Measurements from ENCODE around the gene ZNF275.

The ZNF275 gene

DNA sequence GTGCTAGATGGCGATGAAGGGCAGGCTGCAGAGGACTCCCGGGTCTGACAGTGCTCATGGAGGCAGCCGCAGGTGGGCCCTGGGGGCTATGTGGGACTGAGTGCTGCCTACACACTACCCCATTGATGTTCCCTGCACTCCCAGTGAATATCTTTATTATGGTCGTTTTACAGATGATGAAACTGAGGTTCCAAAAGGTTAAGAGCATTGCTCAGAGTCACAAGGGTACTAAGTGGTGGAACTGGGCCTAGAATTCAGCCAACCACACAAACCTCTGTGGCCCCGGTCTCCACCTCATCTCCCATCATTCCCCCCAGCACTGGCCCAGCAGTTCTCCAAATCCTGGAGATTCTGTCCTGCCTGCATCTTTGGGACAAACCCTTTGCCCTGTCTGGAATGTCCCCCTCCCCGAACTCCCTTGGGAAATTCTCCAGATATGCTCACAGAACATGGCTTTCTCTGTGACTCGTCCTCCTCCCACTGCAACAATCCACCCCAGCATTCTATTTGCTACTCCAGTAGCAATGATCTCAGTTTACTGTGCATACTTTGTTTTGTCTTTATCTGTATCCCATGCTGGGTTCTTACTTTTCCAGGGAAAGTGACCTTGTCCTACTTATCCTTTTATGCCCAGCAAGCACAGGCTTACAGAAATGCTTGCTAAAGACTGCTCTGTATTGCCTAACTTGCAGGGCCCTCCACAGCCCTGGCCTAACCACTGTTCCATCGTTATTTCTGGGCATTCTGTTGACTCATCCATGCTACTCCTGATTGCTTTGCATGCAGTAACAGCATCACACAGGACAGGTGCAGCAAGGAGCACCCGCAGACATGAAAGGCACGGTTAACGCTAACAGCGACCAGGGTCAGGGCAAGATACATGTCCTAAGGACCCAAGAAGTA is 26.4 kb upstream of the ZNF275 start:
- no peak overlapping the region for H4K91ac ChIP-seq (ENCODE audit: low read depth, low read length)
- no peak overlapping the region for H3K4me3 ChIP-seq (ENCODE audit: low read depth, low read length)
- H3K4me2 ChIP-seq (ENCODE audit: low read length) = no peak overlapping the region
- no peak overlapping the region for H2AFZ ChIP-seq (ENCODE audit: insufficient read depth, low read length, poor library complexity)
- no peak overlapping the region for H2BK120ac ChIP-seq (ENCODE audit: insufficient read depth, low read length, poor library complexity)
- DNase-seq = no peak
- H4K8ac ChIP-seq (ENCODE audit: low read depth, low read length) = no peak overlapping the region
- H3K27ac ChIP-seq (ENCODE audit: low read depth, low read length) = no peak overlapping the region
- H3K18ac ChIP-seq (ENCODE audit: low read length) = no peak overlapping the region
- H3K9ac ChIP-seq (ENCODE audit: low read length) = no peak overlapping the region
- no peak overlapping the region for H2BK5ac ChIP-seq (ENCODE audit: low read depth, low read length, poor library complexity)
- no peaks in the 10 kb centered on the region for H3K36me3 ChIP-seq (ENCODE audit: control insufficient read depth in 1 of 2, insufficient read depth in 2 of 2, low read length in 2 of 2)
- H3K14ac ChIP-seq (ENCODE audit: low read length) = no peak overlapping the region
- no peaks in the 10 kb centered on the region for H3K9me3 ChIP-seq (ENCODE audit: insufficient read depth, low read depth, low read length)
- no CpG with 5 or more reads among the region's 12 CpGs for WGBS (ENCODE audit: extremely low coverage, insufficient coverage, insufficient read length)
- H2AK5ac ChIP-seq (ENCODE audit: low read length) = no peak overlapping the region
- no peak overlapping the region for H3K4ac ChIP-seq (ENCODE audit: low read depth, low read length)
- no peak overlapping the region for H2BK12ac ChIP-seq (ENCODE audit: low read length)
- H3K79me2 ChIP-seq (ENCODE audit: control insufficient read depth, insufficient read depth, low read length, poor library complexity) = no peaks in the 10 kb centered on the region
- no peak overlapping the region for H4K12ac ChIP-seq (ENCODE audit: low read depth, low read length)
- no peaks in the 10 kb centered on the region for H3K79me1 ChIP-seq (ENCODE audit: low read length)
- H3K23ac ChIP-seq (ENCODE audit: low read length) = no peak overlapping the region
- H3K27me3 ChIP-seq (ENCODE audit: insufficient read depth, low read length) = no peaks in the 10 kb centered on the region
- H3K4me1 ChIP-seq (ENCODE audit: control insufficient read depth in 1 of 2, insufficient read depth in 2 of 2, low read length in 2 of 2) = no peaks in the 10 kb centered on the region

DNA sequence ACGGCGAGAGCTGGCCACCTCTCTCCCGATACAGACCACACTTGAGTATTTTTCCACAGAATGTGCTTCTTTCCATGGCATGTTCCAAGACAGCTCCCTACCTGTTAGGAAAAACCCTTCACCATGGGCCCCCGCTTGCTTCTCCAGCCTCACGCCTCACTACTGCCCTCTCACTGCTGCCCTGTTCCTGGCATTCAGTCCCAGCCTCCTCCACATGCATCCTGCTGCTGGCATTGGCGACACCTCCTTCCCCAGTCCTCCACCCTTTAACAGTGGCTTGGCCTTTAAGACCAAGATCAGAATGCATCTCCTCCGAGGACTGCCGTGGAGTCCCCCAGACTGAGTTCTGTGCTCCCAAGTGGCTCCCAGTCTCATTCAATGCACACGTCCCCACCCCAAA is 23.1 kb upstream of the ZNF275 start:
- H3K4me3 ChIP-seq (ENCODE audit: low read depth, low read length) = no peak overlapping the region
- no CpG with 5 or more reads among the region's 9 CpGs for WGBS (ENCODE audit: extremely low coverage, insufficient coverage, insufficient read length)
- no peak overlapping the region for H2BK120ac ChIP-seq (ENCODE audit: insufficient read depth, low read length, poor library complexity)
- no peaks in the 10 kb centered on the region for H3K4me1 ChIP-seq (ENCODE audit: control insufficient read depth in 1 of 2, insufficient read depth in 2 of 2, low read length in 2 of 2)
- H4K12ac ChIP-seq (ENCODE audit: low read depth, low read length) = no peak overlapping the region
- H3K79me1 ChIP-seq (ENCODE audit: low read length) = no peaks in the 10 kb centered on the region
- H3K9ac ChIP-seq (ENCODE audit: low read length) = no peak overlapping the region
- H3K36me3 ChIP-seq (ENCODE audit: control insufficient read depth in 1 of 2, insufficient read depth in 2 of 2, low read length in 2 of 2) = no peaks in the 10 kb centered on the region
- no peak overlapping the region for H3K23ac ChIP-seq (ENCODE audit: low read length)
- no peak overlapping the region for H4K91ac ChIP-seq (ENCODE audit: low read depth, low read length)
- H3K4me2 ChIP-seq (ENCODE audit: low read length) = no peak overlapping the region
- no peaks in the 10 kb centered on the region for H3K9me3 ChIP-seq (ENCODE audit: insufficient read depth, low read depth, low read length)
- H3K27me3 ChIP-seq (ENCODE audit: insufficient read depth, low read length) = no peaks in the 10 kb centered on the region
- H4K8ac ChIP-seq (ENCODE audit: low read depth, low read length) = no peak overlapping the region
- no peak overlapping the region for H2BK5ac ChIP-seq (ENCODE audit: low read depth, low read length, poor library complexity)
- H2BK12ac ChIP-seq (ENCODE audit: low read length) = no peak overlapping the region
- no peak for DNase-seq
- no peak overlapping the region for H3K4ac ChIP-seq (ENCODE audit: low read depth, low read length)
- no peak overlapping the region for H3K27ac ChIP-seq (ENCODE audit: low read depth, low read length)
- no peak overlapping the region for H2AFZ ChIP-seq (ENCODE audit: insufficient read depth, low read length, poor library complexity)
- H2AK5ac ChIP-seq (ENCODE audit: low read length) = no peak overlapping the region
- H3K79me2 ChIP-seq (ENCODE audit: control insufficient read depth, insufficient read depth, low read length, poor library complexity) = no peaks in the 10 kb centered on the region
- no peak overlapping the region for H3K18ac ChIP-seq (ENCODE audit: low read length)
- H3K14ac ChIP-seq (ENCODE audit: low read length) = no peak overlapping the region

DNA sequence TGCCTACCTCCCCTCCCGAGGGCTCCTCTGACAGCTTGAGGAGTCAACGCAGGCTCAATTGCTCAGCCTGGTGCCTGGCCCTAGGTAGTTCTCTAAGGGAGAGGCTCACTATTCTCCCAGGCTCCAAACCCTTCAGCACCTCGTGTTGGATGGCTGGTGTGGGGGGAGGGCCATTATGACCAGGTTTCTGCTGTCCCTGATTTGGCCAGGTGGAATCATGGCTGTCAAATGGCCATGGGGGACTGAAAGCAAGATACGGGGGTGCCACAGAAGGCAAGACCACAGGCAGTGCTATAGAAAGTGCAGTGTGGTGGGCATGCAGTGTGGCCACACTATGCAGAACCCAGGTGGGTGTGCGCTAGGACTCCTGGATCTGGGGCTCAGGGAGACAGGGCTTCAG is 21.9 kb upstream of the ZNF275 start:
- Histone ChIP-seq H3K27me3 (ENCODE audit: insufficient read depth, low read length) (no peaks in the 10 kb centered on the region), H4K91ac (ENCODE audit: low read depth, low read length) (no peak overlapping the region), H3K79me1 (ENCODE audit: low read length) (no peaks in the 10 kb centered on the region), H3K9me3 (ENCODE audit: insufficient read depth, low read depth, low read length) (no peaks in the 10 kb centered on the region), H2BK12ac (ENCODE audit: low read length) (no peak overlapping the region), H3K79me2 (ENCODE audit: control insufficient read depth, insufficient read depth, low read length, poor library complexity) (no peaks in the 10 kb centered on the region), H3K4me2 (ENCODE audit: low read length) (no peak overlapping the region), H4K8ac (ENCODE audit: low read depth, low read length) (no peak overlapping the region), H3K4me1 (ENCODE audit: control insufficient read depth in 1 of 2, insufficient read depth in 2 of 2, low read length in 2 of 2) (no peaks in the 10 kb centered on the region), H3K27ac (ENCODE audit: low read depth, low read length) (no peak overlapping the region), H2BK5ac (ENCODE audit: low read depth, low read length, poor library complexity) (no peak overlapping the region), H2AK5ac (ENCODE audit: low read length) (no peak overlapping the region), H3K18ac (ENCODE audit: low read length) (no peak overlapping the region), H2AFZ (ENCODE audit: insufficient read depth, low read length, poor library complexity) (no peak overlapping the region), H3K9ac (ENCODE audit: low read length) (no peak overlapping the region), H3K23ac (ENCODE audit: low read length) (no peak overlapping the region), H3K14ac (ENCODE audit: low read length) (no peak overlapping the region), H3K4me3 (ENCODE audit: low read depth, low read length) (no peak overlapping the region), H3K36me3 (ENCODE audit: control insufficient read depth in 1 of 2, insufficient read depth in 2 of 2, low read length in 2 of 2) (no peaks in the 10 kb centered on the region), H4K12ac (ENCODE audit: low read depth, low read length) (no peak overlapping the region), H3K4ac (ENCODE audit: low read depth, low read length) (no peak overlapping the region), H2BK120ac (ENCODE audit: insufficient read depth, low read length, poor library complexity) (no peak overlapping the region)
- no CpG with 5 or more reads among the region's 5 CpGs for WGBS (ENCODE audit: extremely low coverage, insufficient coverage, insufficient read length)
- DNase-seq = no peak

DNA sequence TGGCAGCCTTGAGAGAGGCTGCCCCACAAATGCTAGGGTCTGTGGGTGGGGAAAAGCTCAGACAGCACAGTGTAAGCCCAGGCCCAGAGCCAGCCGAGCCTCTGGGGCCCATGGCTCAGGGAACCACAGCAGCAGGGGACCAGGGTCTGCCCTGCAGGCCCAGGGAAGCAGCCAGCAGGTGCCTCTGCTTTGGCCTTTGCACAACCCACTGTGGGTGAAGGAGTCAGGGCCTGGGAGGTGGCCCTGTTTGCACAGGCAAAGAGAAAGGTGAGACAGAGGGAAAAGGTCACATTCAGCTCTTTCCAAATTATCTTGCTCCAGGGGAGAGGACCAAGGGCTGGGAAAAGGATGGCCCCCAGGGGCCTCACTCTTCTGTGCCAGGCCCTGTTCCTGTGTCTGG is 21.1 kb upstream of the ZNF275 start:
- Histone ChIP-seq H3K4me3 (ENCODE audit: low read depth, low read length) (no peak overlapping the region), H2BK12ac (ENCODE audit: low read length) (no peak overlapping the region), H4K91ac (ENCODE audit: low read depth, low read length) (no peak overlapping the region), H2AFZ (ENCODE audit: insufficient read depth, low read length, poor library complexity) (no peak overlapping the region), H3K4me1 (ENCODE audit: control insufficient read depth in 1 of 2, insufficient read depth in 2 of 2, low read length in 2 of 2) (no peaks in the 10 kb centered on the region), H3K79me2 (ENCODE audit: control insufficient read depth, insufficient read depth, low read length, poor library complexity) (no peaks in the 10 kb centered on the region), H3K9me3 (ENCODE audit: insufficient read depth, low read depth, low read length) (no peaks in the 10 kb centered on the region), H3K18ac (ENCODE audit: low read length) (no peak overlapping the region), H4K12ac (ENCODE audit: low read depth, low read length) (no peak overlapping the region), H3K27ac (ENCODE audit: low read depth, low read length) (no peak overlapping the region), H3K14ac (ENCODE audit: low read length) (no peak overlapping the region), H3K27me3 (ENCODE audit: insufficient read depth, low read length) (no peaks in the 10 kb centered on the region), H3K9ac (ENCODE audit: low read length) (no peak overlapping the region), H4K8ac (ENCODE audit: low read depth, low read length) (no peak overlapping the region), H3K36me3 (ENCODE audit: control insufficient read depth in 1 of 2, insufficient read depth in 2 of 2, low read length in 2 of 2) (no peaks in the 10 kb centered on the region), H3K4ac (ENCODE audit: low read depth, low read length) (no peak overlapping the region), H3K4me2 (ENCODE audit: low read length) (no peak overlapping the region), H3K79me1 (ENCODE audit: low read length) (no peaks in the 10 kb centered on the region), H2BK120ac (ENCODE audit: insufficient read depth, low read length, poor library complexity) (no peak overlapping the region), H2BK5ac (ENCODE audit: low read depth, low read length, poor library complexity) (no peak overlapping the region), H2AK5ac (ENCODE audit: low read length) (no peak overlapping the region), H3K23ac (ENCODE audit: low read length) (no peak overlapping the region)
- no CpG with 5 or more reads among the region's 1 CpG for WGBS (ENCODE audit: extremely low coverage, insufficient coverage, insufficient read length)
- no peak for DNase-seq

Measured in trophoblast cell (in vitro differentiated cells and primary cell).